A549 (cell line): ENCODE measurements around the gene PTPN4. TPM values are rescaled to one million over a fixed set of nuclear protein-coding genes. Genes with fewer than 3 reads are reported as not detected.

Source experiments
- ATAC-seq, 2 experiments: fragments of 200-7000 bp in 1 of 2; fragments of >200 bp in 1 of 2; cut with Nextera tagmentation in 1 of 2; cut with Tn5 transposase in 1 of 2; 3 replicates each; pipeline versions ENCODE4 v1.8.0 to v1.9.1; 2018 to 2020; ENCODE audit warnings: mild to moderate bottlenecking in 1 of 2, moderate library complexity in 1 of 2
- CTCF ChIA-PET: fragments of 300-600 bp; sonication (Branson Sonifier 250); formaldehyde crosslinking; extraction: SDS; loops from one replicate; lab custom pipeline; 2021; ENCODE audit warnings: antibody characterized with exemption, inconsistent platforms; lab: Yijun Ruan, JAX
- POLR2A ChIA-PET: fragments of 350-600 bp; formaldehyde crosslinking; extraction: SDS; loops from one replicate; lab custom pipeline; 2021; ENCODE audit warnings: antibody characterized with exemption, inconsistent platforms; lab: Yijun Ruan, JAX
- DNase-seq, 2 experiments: peaks; one replicate each; pipeline versions ENCODE4 v3.0.0 to v3.0.0-alpha.2; 2011 to 2016; ENCODE audit warnings: low read depth in 1 of 2, low spot score in 1 of 2
- FAIRE-seq: peaks from 2 replicates; lab custom pipeline; 2011; peaks lifted over from hg19 to GRCh38; lab: Jason Lieb, UNC
- H3K27ac ChIP-seq, 2 experiments: fragments of >200 bp; sonication (Bioruptor Twin); formaldehyde crosslinking; 3 replicates each; pipeline ENCODE4 v1.5.1; 2016 to 2017
- H3K4me1 ChIP-seq: fragments of >200 bp; sonication (Bioruptor Twin); formaldehyde crosslinking; 3 replicates; pipeline ENCODE4 v1.6.1; 2016
- H3K4me2 ChIP-seq: fragments of >200 bp; sonication (Bioruptor Twin); formaldehyde crosslinking; 3 replicates; pipeline ENCODE4 v1.6.1; 2016
- H3K4me3 ChIP-seq: fragments of >200 bp; sonication (Bioruptor Twin); formaldehyde crosslinking; 3 replicates; pipeline ENCODE4 v1.5.1; 2016
- H3K9me3 ChIP-seq: fragments of >200 bp; sonication (Bioruptor Twin); formaldehyde crosslinking; 3 replicates; pipeline ENCODE4 v1.6.1; 2016
- ATOH8 ChIP-seq: fragments of 250-450 bp; sonication (Bioruptor Pico); IDR thresholded peaks from 2 replicates; pipeline ENCODE4 v1.5.0; 2020; ENCODE audit warnings: low read depth, mild to moderate bottlenecking, moderate library complexity
- BCL3 ChIP-seq: fragments of >200 bp; sonication (Bioruptor Twin); formaldehyde crosslinking; IDR thresholded peaks from 3 replicates; pipeline ENCODE4 v1.6.1; 2016
- CBX2 ChIP-seq: fragments of 200-600 bp; sonication (generic); IDR thresholded peaks from 2 replicates; pipeline ENCODE4 v1.6.1; 2016; ENCODE audit warnings: low read depth, mild to moderate bottlenecking, borderline replicate concordance
- CBX8 ChIP-seq: fragments of 200-600 bp; sonication (generic); IDR thresholded peaks from 2 replicates; pipeline ENCODE4 v1.6.1; 2016
- CTCF ChIP-seq: fragments of >200 bp; sonication (Bioruptor Twin); formaldehyde crosslinking; IDR thresholded peaks from 3 replicates; pipeline ENCODE4 v1.5.1; 2016
- EHMT2 ChIP-seq: fragments of 200-600 bp; sonication (generic); IDR thresholded peaks from 2 replicates; pipeline ENCODE4 v1.6.1; 2016; ENCODE audit warnings: antibody characterized with exemption, low read depth, mild to moderate bottlenecking, moderate library complexity
- EP300 ChIP-seq, 2 experiments: fragments of >200 bp; sonication (Bioruptor Twin); formaldehyde crosslinking; IDR thresholded peaks; 2 replicates in 1 of 2; 3 replicates in 1 of 2; pipeline ENCODE4 v1.6.1; 2016 to 2017
- FOSL2 ChIP-seq, 2 experiments: fragments of 450-650 bp in 1 of 2; fragments of >200 bp in 1 of 2; sonication (Bioruptor Twin) in 1 of 2; formaldehyde crosslinking; IDR thresholded peaks; 2 replicates each; pipeline versions ENCODE4 v1.5.0 to v1.6.1; 2016 to 2020; ENCODE audit warnings: mild to moderate bottlenecking in 1 of 2, moderate library complexity in 1 of 2
- GATA3 ChIP-seq: IDR thresholded peaks from 2 replicates; pipeline ENCODE4 v1.6.1; 2012; ENCODE audit warnings: borderline replicate concordance
- HOXA7 ChIP-seq: fragments of 250-450 bp; sonication (Bioruptor Pico); IDR thresholded peaks from 2 replicates; pipeline ENCODE4 v1.5.0; 2020; ENCODE audit warnings: mild to moderate bottlenecking, moderate library complexity
- KDM1A ChIP-seq: fragments of 200-600 bp; sonication (generic); IDR thresholded peaks from 2 replicates; pipeline ENCODE4 v1.6.1; 2016; ENCODE audit warnings: low read depth, mild to moderate bottlenecking
- MAFK ChIP-seq: fragments of 450-650 bp; IDR thresholded peaks from 2 replicates; pipeline ENCODE4 v1.6.1; 2014; ENCODE audit not compliant: partially characterized antibody
- NFE2L2 ChIP-seq: fragments of 150-350 bp; conservative IDR thresholded peaks from 2 replicates; pipeline ENCODE4 v1.6.1; 2014; ENCODE audit warnings: low read length
- PBX3 ChIP-seq: IDR thresholded peaks from 2 replicates; pipeline ENCODE4 v1.6.1; 2012
- POLR2A ChIP-seq: IDR thresholded peaks from 2 replicates; pipeline ENCODE4 v1.6.1; 2012; ENCODE audit warnings: mild to moderate bottlenecking, low read length
- POLR2AphosphoS2 ChIP-seq: conservative IDR thresholded peaks from 2 replicates; pipeline ENCODE4 v1.6.1; 2012; ENCODE audit warnings: low read length, improper control_type of control experiment, inconsistent platforms
- RFX5 ChIP-seq: fragments of 450-650 bp; IDR thresholded peaks from 2 replicates; pipeline ENCODE4 v1.7.1; 2014; ENCODE audit warnings: antibody characterized with exemption, mild to moderate bottlenecking, moderate library complexity
- SREBF2 ChIP-seq: fragments of 450-650 bp; IDR thresholded peaks from 2 replicates; pipeline ENCODE4 v1.6.1; 2014; ENCODE audit warnings: mild to moderate bottlenecking, moderate library complexity
- TP53 ChIP-seq: fragments of 250-450 bp; sonication (Bioruptor Pico); IDR thresholded peaks from 2 replicates; pipeline ENCODE4 v1.5.0; 2021; ENCODE audit warnings: mild to moderate bottlenecking, moderate library complexity
- ZC3H11A ChIP-seq: fragments of 450-650 bp; IDR thresholded peaks from 2 replicates; pipeline ENCODE4 v1.6.1; 2014; ENCODE audit warnings: antibody characterized with exemption, mild to moderate bottlenecking
- ZNF302 ChIP-seq: fragments of 250-450 bp; sonication (Bioruptor Pico); IDR thresholded peaks from 2 replicates; pipeline ENCODE4 v1.9.0; 2021; ENCODE audit warnings: inconsistent platforms, mild to moderate bottlenecking, moderate library complexity
- ZSCAN20 ChIP-seq: fragments of 250-450 bp; sonication (Bioruptor Pico); IDR thresholded peaks from 2 replicates; pipeline ENCODE4 v1.8.0; 2022; ENCODE audit warnings: mild to moderate bottlenecking, moderate library complexity
- WGBS: methylation state at CpG from one replicate; pipeline ENCODE4 v1.1.6; 2017; ENCODE audit errors: missing lambda C conversion rate; 5-methylcytosine and 5-hydroxymethylcytosine counted together
- polyA plus RNA-seq, 4 experiments: library from polyadenylated mRNA; depleted of rRNA in 3 of 4; stranded (reverse); fragments of >200 nt; fragmentation: RNase III in 1 of 4; extraction: RNeasy Plus Mini Kit Qiagen cat#74134 plus additional on column Dnase treatment in 1 of 4; gene quantifications; 2 replicates in 3 of 4; 3 replicates in 1 of 4; pipeline ENCODE4 v1.2.3, GENCODE V29; 2011 to 2017

PTPN4 gene
- polyA plus RNA-seq, 2 of the 4 experiments (the other 2 are of a cell fraction) = 14.5 to 36.6 TPM

GRCh38 chr2:119808516-119809147 is 48.9 kb downstream of the PTPN4 start:
- DNase-seq (no peak), FAIRE-seq (no peak), ATAC-seq (peak in 1 of 2 experiments; percentile 53; a peak in 3 of 6 replicates)
- Histone ChIP-seq H3K9me3 (peaks cover 4% of the 10 kb centered on the region; the same call in 1 of the 3 replicates), H3K4me2 (peak overlapping the region; percentile 64), H3K4me3 (no peak overlapping the region), H3K4me1 (peaks cover 25% of the 10 kb centered on the region), H3K27ac (peak overlapping the region; percentile 55 to 74)
- no peak for TF ChIP-seq EHMT2
- peak; percentile 94 for TF ChIP-seq MAFK
- no peak for TF ChIP-seq POLR2A
- no peak for TF ChIP-seq ZC3H11A
- peak; percentile 51; the same call in 1 of the 2 replicates for TF ChIP-seq NFE2L2
- TF ChIP-seq BCL3 = no peak
- CTCF ChIA-PET = interaction anchor here (0.7 to 1.0 kb wide), 2 partner anchors 12 to 16 kb away, joined by 3 read pairs; no protein-coding TSS in a partner anchor
- POLR2A ChIA-PET = interaction anchor here (0.8 kb wide), 1 partner anchor 49 kb away, joined by 3 read pairs; the partner anchor contains the start of gene PTPN4
- 26% methylated on average over 3 of the region's 3 CpGs for WGBS

- ChIA-PET CTCF (interaction anchor here (0.7 kb wide), 1 partner anchor 15 kb away, joined by 3 read pairs; no protein-coding TSS in a partner anchor), POLR2A (no interaction called here)
- FAIRE-seq (no peak), DNase-seq (peak in 1 of 2 experiments; percentile 21), ATAC-seq (peak; percentile 59 to 84; a peak in 5 of 6 replicates)
- H3K4me1 ChIP-seq = peaks cover 25% of the 10 kb centered on the region
- H3K9me3 ChIP-seq = peaks cover 2% of the 10 kb centered on the region; the same call in 1 of the 3 replicates
- WGBS = 46% methylated on average over 6 of the region's 6 CpGs
- no peak overlapping the region for H3K4me3 ChIP-seq
- peak overlapping the region in 1 of 2 experiments; percentile 55; a peak in 3 of 6 replicates for H3K27ac ChIP-seq
- peak overlapping the region; percentile 64 for H3K4me2 ChIP-seq
- TF ChIP-seq SREBF2 = no peak
- no peak for TF ChIP-seq ZSCAN20 (CRISPR knock-in tag)
- no peak for TF ChIP-seq HOXA7 (CRISPR knock-in tag)
- TF ChIP-seq ATOH8 = no peak
- no peak for TF ChIP-seq ZC3H11A
These were observed 49.8 kb downstream of the PTPN4 start for GRCh38 chr2:119809339-119810048.

- H3K4me1 ChIP-seq = peaks cover 25% of the 10 kb centered on the region
- DNase-seq (no peak), FAIRE-seq (no peak)
- 8% methylated on average over 2 of the region's 2 CpGs for WGBS
- peak overlapping the region; percentile 64 for H3K4me2 ChIP-seq
- no peak overlapping the region for H3K4me3 ChIP-seq
- no peaks in the 10 kb centered on the region; the same call in 2 of the 3 replicates for H3K9me3 ChIP-seq
- CTCF ChIA-PET = no interaction called here
- TF ChIP-seq KDM1A = no peak
- no peak for TF ChIP-seq EP300 (IDR thresholded peaks at IDR 0.05)
- TF ChIP-seq CBX8 = no peak
- TF ChIP-seq GATA3 = peak; percentile 70
- TF ChIP-seq, all 56 proteins: peak for 1
- H3K27ac ChIP-seq = no peak overlapping the region
- peak in 1 of 2 experiments; percentile 42; a peak in 2 of 6 replicates for ATAC-seq
- POLR2A ChIA-PET = no interaction called here
These were observed 50.4 kb downstream of the PTPN4 start for GRCh38 chr2:119810049-119810630.

GRCh38 chr2:119814216-119814615 is 54.5 kb downstream of the PTPN4 start:
- CTCF ChIA-PET = interaction anchor here (0.8 kb wide), 1 partner anchor 9 kb away, joined by 6 read pairs; no protein-coding TSS in a partner anchor
- Histone ChIP-seq H3K4me2 (no peak overlapping the region), H3K4me1 (peaks cover 15% of the 10 kb centered on the region), H3K4me3 (no peak overlapping the region), H3K9me3 (0 out of 3 replicates have a peak, but pooled peaks cover 11% of the 10 kb centered on the region), H3K27ac (no peak overlapping the region)
- FAIRE-seq (no peak), DNase-seq (no peak), ATAC-seq (no peak)
- POLR2A ChIA-PET = no interaction called here
- no peak for TF ChIP-seq POLR2AphosphoS2
- TF ChIP-seq ZNF302 (CRISPR knock-in tag) = no peak
- no peak for TF ChIP-seq RFX5
- no peak for TF ChIP-seq CBX2
- no peak for TF ChIP-seq PBX3
- no peak for TF ChIP-seq HOXA7 (CRISPR knock-in tag)
- no peak for TF ChIP-seq CTCF
- TF ChIP-seq ATOH8 = no peak
- TF ChIP-seq FOSL2 (IDR thresholded peaks at IDR 0.05) = no peak
- no peak for TF ChIP-seq FOSL2 (CRISPR knock-in tag; IDR thresholded peaks at IDR 0.05)
- no peak for TF ChIP-seq TP53 (CRISPR knock-in tag)
- no peak for TF ChIP-seq SREBF2
